Measurements from ENCODE around the gene LRRC17. TPM values are rescaled to one million over a fixed set of nuclear protein-coding genes. Genes with fewer than 3 reads are reported as not detected.

LRRC17 gene, protein sequence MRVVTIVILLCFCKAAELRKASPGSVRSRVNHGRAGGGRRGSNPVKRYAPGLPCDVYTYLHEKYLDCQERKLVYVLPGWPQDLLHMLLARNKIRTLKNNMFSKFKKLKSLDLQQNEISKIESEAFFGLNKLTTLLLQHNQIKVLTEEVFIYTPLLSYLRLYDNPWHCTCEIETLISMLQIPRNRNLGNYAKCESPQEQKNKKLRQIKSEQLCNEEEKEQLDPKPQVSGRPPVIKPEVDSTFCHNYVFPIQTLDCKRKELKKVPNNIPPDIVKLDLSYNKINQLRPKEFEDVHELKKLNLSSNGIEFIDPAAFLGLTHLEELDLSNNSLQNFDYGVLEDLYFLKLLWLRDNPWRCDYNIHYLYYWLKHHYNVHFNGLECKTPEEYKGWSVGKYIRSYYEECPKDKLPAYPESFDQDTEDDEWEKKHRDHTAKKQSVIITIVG
- total RNA-seq (40.8 and 50.8 TPM in 2 replicates), polyA plus RNA-seq (16.0 and 20.4 TPM in 2 replicates)

GRCh38 chr7:102912742-102913141 is at the start of gene LRRC17:
LRRC17 (plus strand) TSS chr7:102913000; CDS start chr7:102933914, 20,914 bp downstream.
- Histone ChIP-seq H3K9me2 (replicated peaks; ENCODE audit: insufficient read depth) (no peaks in the 10 kb centered on the region), H3K79me2 (peaks cover 15% of the 10 kb centered on the region), H4K20me1 (ENCODE audit: insufficient read depth, poor library complexity, severe bottlenecking) (no peaks in the 10 kb centered on the region), H3K4me3 (peak within 1 kb of the TSS; percentile 8), H3K27me3 (no peaks in the 10 kb centered on the region), H3K4me2 (peak within 1 kb of the TSS; percentile 67), H3K36me3 (replicated peaks; ENCODE audit: insufficient read depth, low read depth) (no peaks in the 10 kb centered on the region), H3K27ac (peak within 1 kb of the TSS; percentile 80), H3K9me3 (ENCODE audit: low read depth) (no peaks in the 10 kb centered on the region), H3K4me1 (ENCODE audit: insufficient read depth) (no peaks in the 10 kb centered on the region), H2AFZ (no peak within 1 kb of the TSS)
- WGBS (ENCODE audit: low lambda C conversion rate, missing lambda C conversion rate) = 40% methylated on average over 6 of the region's 6 CpGs
- peak; percentile 67 for DNase-seq (ENCODE audit: low spot score)
- no peak for TF ChIP-seq EZH2phosphoT487 (IDR thresholded peaks at IDR 0.05; ENCODE audit: low read depth, severe bottlenecking, unreplicated experiment)
- TF ChIP-seq EZH2 (IDR thresholded peaks at IDR 0.05; ENCODE audit: borderline replicate concordance) = no peak
- TF ChIP-seq CTCF (IDR thresholded peaks at IDR 0.05; ENCODE audit: poor library complexity) = no peak

DNA sequence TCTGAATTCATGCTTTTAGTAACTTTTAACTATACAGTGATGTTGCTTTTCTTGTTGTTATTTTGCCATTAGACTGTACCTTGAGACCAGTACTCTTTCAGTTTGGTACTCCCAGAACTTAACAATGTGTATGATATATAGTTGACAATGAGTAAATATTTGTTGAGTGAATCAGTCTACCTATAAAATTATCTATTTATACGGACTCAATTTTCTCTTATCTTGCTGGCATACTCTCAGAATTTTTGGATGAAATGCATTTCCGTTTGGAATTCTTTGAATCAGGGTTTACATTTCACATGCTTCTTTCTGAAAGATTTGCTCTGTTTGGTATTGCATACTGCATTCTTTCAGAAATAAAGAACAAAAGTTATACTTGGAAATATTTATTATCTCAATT is 47.8 kb upstream of the LRRC17 start:
- Histone ChIP-seq H3K27ac (no peak overlapping the region), H3K4me1 (ENCODE audit: insufficient read depth) (peaks cover 8% of the 10 kb centered on the region), H3K27me3 (no peaks in the 10 kb centered on the region), H3K4me3 (no peak overlapping the region), H2AFZ (no peak overlapping the region), H3K36me3 (replicated peaks; ENCODE audit: insufficient read depth, low read depth) (no peaks in the 10 kb centered on the region), H3K4me2 (no peak overlapping the region), H3K9me3 (ENCODE audit: low read depth) (no peaks in the 10 kb centered on the region), H4K20me1 (ENCODE audit: insufficient read depth, poor library complexity, severe bottlenecking) (no peaks in the 10 kb centered on the region), H3K9me2 (replicated peaks; ENCODE audit: insufficient read depth) (no peaks in the 10 kb centered on the region), H3K79me2 (no peaks in the 10 kb centered on the region)
- WGBS (ENCODE audit: low lambda C conversion rate, missing lambda C conversion rate) = 54% methylated on average over 2 of the region's 2 CpGs
- DNase-seq (ENCODE audit: low spot score) = no peak
- TF ChIP-seq CTCF (IDR thresholded peaks at IDR 0.05; ENCODE audit: poor library complexity) = no peak
- TF ChIP-seq EZH2 (IDR thresholded peaks at IDR 0.05; ENCODE audit: borderline replicate concordance) = no peak
- no peak for TF ChIP-seq EZH2phosphoT487 (IDR thresholded peaks at IDR 0.05; ENCODE audit: low read depth, severe bottlenecking, unreplicated experiment)

GRCh38 chr7:102866535-102867215 is 46.1 kb upstream of the LRRC17 start:
- 65% methylated on average over 3 of the region's 3 CpGs for WGBS (ENCODE audit: low lambda C conversion rate, missing lambda C conversion rate)

More at GRCh38 chr7:102866535-102867215, 46.1 kb upstream of the LRRC17 start:
- peaks cover 3% of the 10 kb centered on the region for H3K4me1 ChIP-seq (ENCODE audit: insufficient read depth)
- no peaks in the 10 kb centered on the region for H3K79me2 ChIP-seq
- no peak overlapping the region for H3K4me3 ChIP-seq
- H3K9me3 ChIP-seq (ENCODE audit: low read depth) = no peaks in the 10 kb centered on the region
- no peaks in the 10 kb centered on the region for H3K27me3 ChIP-seq
- no peak for TF ChIP-seq EZH2 (IDR thresholded peaks at IDR 0.05; ENCODE audit: borderline replicate concordance)
- no peak for TF ChIP-seq CTCF (IDR thresholded peaks at IDR 0.05; ENCODE audit: poor library complexity)
- no peak for TF ChIP-seq EZH2phosphoT487 (IDR thresholded peaks at IDR 0.05; ENCODE audit: low read depth, severe bottlenecking, unreplicated experiment)
- H4K20me1 ChIP-seq (ENCODE audit: insufficient read depth, poor library complexity, severe bottlenecking) = no peaks in the 10 kb centered on the region
- no peaks in the 10 kb centered on the region for H3K36me3 ChIP-seq (replicated peaks; ENCODE audit: insufficient read depth, low read depth)
- no peaks in the 10 kb centered on the region for H3K9me2 ChIP-seq (replicated peaks; ENCODE audit: insufficient read depth)
- H3K27ac ChIP-seq = peak overlapping the region; percentile 10
- no peak overlapping the region for H2AFZ ChIP-seq
- no peak overlapping the region for H3K4me2 ChIP-seq
- no peak for DNase-seq (ENCODE audit: low spot score)
